IMR-90 (cell line): ENCODE data around the gene PRKAR1B. TPM values are rescaled to one million over a fixed set of nuclear protein-coding genes. Genes with fewer than 3 reads are reported as not detected.

ENCODE experiments used
- ATAC-seq: fragments of 200-7000 bp; cut with Tn5 transposase; 2 replicates; pipeline ENCODE4 v1.9.1; 2020; ENCODE audit warnings: low read depth, mild to moderate bottlenecking, moderate library complexity
- BruUV-seq: library from RNA; stranded (reverse); fragments of 400-500 nt; replicated peaks from 2 replicates; lab custom pipeline; 2021; lab: Mats Ljungman, UMichigan
- CTCF ChIA-PET: fragments of 300-600 bp; formaldehyde crosslinking; extraction: SDS; loops from one replicate; lab custom pipeline; 2021; ENCODE audit warnings: antibody characterized with exemption; lab: Yijun Ruan, JAX
- POLR2A ChIA-PET: fragments of 300-600 bp; sonication (Branson Sonifier 250); formaldehyde crosslinking; loops from one replicate; lab custom pipeline; 2022; ENCODE audit warnings: antibody characterized with exemption; ENCODE audit not compliant: unreplicated experiment; lab: Charles Lee
- DNase-seq: peaks from one replicate; pipeline ENCODE4 v3.0.0; 2013
- H2AFZ ChIP-seq: replicated peaks from 2 replicates; pipeline ENCODE3; 2013; ENCODE audit warnings: low read length, mild to moderate bottlenecking; ENCODE audit not compliant: poor library complexity
- H2AK5ac ChIP-seq: 2 replicates; pipeline ENCODE4 v1.6.1; 2013; ENCODE audit warnings: low read depth, low read length, inconsistent platforms
- H2AK9ac ChIP-seq: replicated peaks from 2 replicates; pipeline ENCODE3; 2013; ENCODE audit warnings: mild to moderate bottlenecking, low read depth, low read length, moderate library complexity; ENCODE audit not compliant: poor library complexity
- H2BK120ac ChIP-seq: 2 replicates; pipeline ENCODE4 v1.6.1; 2013; ENCODE audit warnings: low read depth, low read length, inconsistent platforms
- H2BK15ac ChIP-seq: 3 replicates; pipeline ENCODE4 v1.6.1; 2013; ENCODE audit warnings: low read depth, low read length, inconsistent platforms
- H2BK20ac ChIP-seq: 2 replicates; pipeline ENCODE4 v1.6.1; 2013; ENCODE audit warnings: low read depth, mild to moderate bottlenecking, inconsistent platforms, low read length, moderate library complexity
- H2BK5ac ChIP-seq: 2 replicates; pipeline ENCODE4 v1.6.1; 2013; ENCODE audit warnings: mild to moderate bottlenecking, low read depth, low read length, inconsistent platforms; ENCODE audit not compliant: poor library complexity, severe bottlenecking
- H3K14ac ChIP-seq: replicated peaks from 2 replicates; pipeline ENCODE4 v1.6.1; 2013; ENCODE audit warnings: low read depth, low read length, inconsistent platforms
- H3K18ac ChIP-seq: 2 replicates; pipeline ENCODE4 v1.6.1; 2013; ENCODE audit warnings: low read depth, low read length, control low read depth
- H3K23ac ChIP-seq: 2 replicates; pipeline ENCODE4 v1.6.1; 2013; ENCODE audit warnings: low read depth, low read length, inconsistent platforms
- H3K27ac ChIP-seq: 2 replicates; pipeline ENCODE4 v1.5.1; 2013; ENCODE audit warnings: mild to moderate bottlenecking, control low read depth, low read length; ENCODE audit not compliant: insufficient read depth
- H3K27me3 ChIP-seq: 2 replicates; pipeline ENCODE4 v1.6.1; 2013; ENCODE audit warnings: low read length; ENCODE audit not compliant: control insufficient read depth, insufficient read depth
- H3K36me3 ChIP-seq: 2 replicates; pipeline ENCODE4 v1.6.1; 2013; ENCODE audit warnings: low read length, mixed read lengths; ENCODE audit not compliant: control insufficient read depth, insufficient read depth
- H3K4ac ChIP-seq: 2 replicates; pipeline ENCODE4 v1.6.1; 2013; ENCODE audit warnings: low read depth, low read length, inconsistent platforms
- H3K4me1 ChIP-seq: 2 replicates; pipeline ENCODE4 v1.6.1; 2013; ENCODE audit warnings: low read length, mixed read lengths; ENCODE audit not compliant: control insufficient read depth, insufficient read depth
- H3K4me2 ChIP-seq: 2 replicates; pipeline ENCODE4 v1.6.1; 2013; ENCODE audit warnings: low read depth, mild to moderate bottlenecking, control low read depth, low read length, moderate library complexity
- H3K4me3 ChIP-seq: 2 replicates; pipeline ENCODE4 v1.5.1; 2013; ENCODE audit warnings: low read depth, mild to moderate bottlenecking, control low read depth, low read length, moderate library complexity; ENCODE audit not compliant: insufficient read depth
- H3K56ac ChIP-seq: 2 replicates; pipeline ENCODE4 v1.6.1; 2013; ENCODE audit warnings: low read length, inconsistent platforms; ENCODE audit not compliant: insufficient read depth; ENCODE audit errors: extremely low read depth
- H3K79me1 ChIP-seq, 2 experiments: 2 replicates each; pipeline ENCODE4 v1.6.1; 2013; ENCODE audit warnings: low read length in 2 of 2, inconsistent platforms in 1 of 2, low read depth in 1 of 2
- H3K9ac ChIP-seq: 2 replicates; pipeline ENCODE4 v1.6.1; 2013; ENCODE audit warnings: low read depth, low read length, control low read depth
- H3K9me1 ChIP-seq: 2 replicates; pipeline ENCODE4 v1.6.1; 2013; ENCODE audit warnings: low read length, inconsistent platforms; ENCODE audit not compliant: insufficient read depth
- H3K9me3 ChIP-seq: 2 replicates; pipeline ENCODE4 v1.6.1; 2013; ENCODE audit warnings: low read length; ENCODE audit not compliant: control insufficient read depth, insufficient read depth
- H4K20me1 ChIP-seq: 2 replicates; pipeline ENCODE4 v1.6.1; 2013; ENCODE audit warnings: low read length, inconsistent platforms; ENCODE audit not compliant: insufficient read depth
- H4K5ac ChIP-seq: 2 replicates; pipeline ENCODE4 v1.6.1; 2013; ENCODE audit warnings: mild to moderate bottlenecking, low read depth, low read length, control low read depth
- H4K8ac ChIP-seq, 2 experiments: 2 replicates each; pipeline ENCODE4 v1.6.1; 2013; ENCODE audit warnings: low read depth in 2 of 2, low read length in 2 of 2, control low read depth in 1 of 2, inconsistent platforms in 1 of 2
- H4K91ac ChIP-seq: 2 replicates; pipeline ENCODE4 v1.6.1; 2013; ENCODE audit warnings: low read depth, low read length, inconsistent platforms; ENCODE audit not compliant: insufficient read depth
- CHD1 ChIP-seq: IDR thresholded peaks from 2 replicates; pipeline ENCODE4 v1.6.1; 2012; ENCODE audit warnings: low read depth, low read length, improper control_type of control experiment
- CTCF ChIP-seq: conservative IDR thresholded peaks from 2 replicates; pipeline ENCODE4 v1.5.1; 2012; ENCODE audit warnings: mild to moderate bottlenecking, low read depth, low read length, improper control_type of control experiment
- WGBS, 2 experiments: methylation state at CpG; one replicate each; pipeline versions ENCODE4 v1.1.5 to v1.1.7; 2013; ENCODE audit warnings: missing lambda C conversion rate in 2 of 2; ENCODE audit not compliant: insufficient read length in 1 of 2; ENCODE audit errors: extremely low coverage in 2 of 2; 5-methylcytosine and 5-hydroxymethylcytosine counted together
- dilution Hi-C: fragments of 300-500 bp; cut with HindIII; formaldehyde crosslinking; loops from one replicate; pipeline ENCODE4 v1.14.3; 2018; ENCODE audit warnings: low sequenced_read_pairs; ENCODE audit not compliant: unreplicated experiment
- in situ Hi-C: fragments of 300-500 bp; cut with MboI; formaldehyde crosslinking; loops from 3 replicates; pipeline ENCODE4 v1.14.3; 2019; ENCODE audit warnings: low sequenced_read_pairs, inconsistent platforms, mixed read lengths
- intact Hi-C: fragments of 100-400 bp; cut with micrococcal nuclease; formaldehyde crosslinking; loops from 2 replicates; pipeline ENCODE4 v1.10.0; 2022
- polyA plus RNA-seq, 3 experiments: library from polyadenylated mRNA; depleted of rRNA; stranded (reverse); fragments of >200 nt; gene quantifications; 2 replicates each; pipeline ENCODE4 v1.2.3, GENCODE V29; 2012; ENCODE audit warnings: low replicate concordance in 1 of 3
- total RNA-seq: library from RNA; depleted of rRNA; stranded (reverse); fragments of >200 nt; gene quantifications from 2 replicates; pipeline ENCODE4 v1.2.3, GENCODE V29; 2012
- TF ChIP-seq, protein P1 (sequence below): fragments of 150-350 bp; IDR thresholded peaks from 2 replicates; pipeline ENCODE4 v1.6.1; 2017; ENCODE audit warnings: mild to moderate bottlenecking, antibody characterized with exemption, low read length, low read depth

Gene PRKAR1B
- total and polyA plus RNA-seq, 2 of the 4 experiments (the other 2 are of a cell fraction), result 15.2 to 20.2 TPM

DNA sequence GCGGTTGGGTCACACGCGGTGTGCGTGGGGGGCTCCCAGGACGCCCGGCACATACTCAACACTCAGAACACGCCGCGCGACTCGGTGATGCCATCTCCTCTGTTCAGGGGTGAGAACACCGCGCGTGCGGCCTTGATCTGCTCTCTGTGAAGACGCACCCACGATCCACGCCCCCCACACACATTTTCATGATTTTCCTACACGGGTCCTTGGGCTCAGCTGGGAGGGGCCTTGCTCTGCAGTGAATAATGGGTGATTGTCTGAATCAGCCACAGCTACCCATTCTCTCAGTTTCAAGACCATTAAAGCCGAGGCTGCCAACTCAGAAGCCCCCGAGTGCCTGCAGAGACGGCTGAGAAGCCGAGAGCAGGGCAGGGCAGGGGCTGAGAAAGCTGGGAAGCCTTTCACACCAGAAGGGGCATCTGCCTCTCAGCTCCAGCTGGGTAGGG is 153.1 kb downstream of the PRKAR1B start:
- Histone ChIP-seq H3K27ac (no peak overlapping the region), H3K36me3 (no peaks in the 10 kb centered on the region), H2BK20ac (no peak overlapping the region), H3K79me1 (no peaks in the 10 kb centered on the region), H3K4me1 (no peaks in the 10 kb centered on the region), H3K9me3 (no peaks in the 10 kb centered on the region), H3K56ac (no peak overlapping the region), H3K4ac (no peak overlapping the region), H3K14ac (no peak overlapping the region), H3K9me1 (no peaks in the 10 kb centered on the region), H4K91ac (no peak overlapping the region), H4K8ac (no peak overlapping the region), H4K5ac (no peak overlapping the region), H3K4me2 (no peak overlapping the region), H3K4me3 (no peak overlapping the region), H3K18ac (no peak overlapping the region), H2AFZ (no peak overlapping the region), H2BK120ac (no peak overlapping the region), H2BK5ac (no peak overlapping the region), H3K27me3 (no peaks in the 10 kb centered on the region; the same call in 1 of the 2 replicates), H4K20me1 (no peaks in the 10 kb centered on the region), H2BK15ac (no peak overlapping the region), H2AK5ac (no peak overlapping the region), H2AK9ac (no peak overlapping the region), H3K9ac (no peak overlapping the region), H3K23ac (no peak overlapping the region)
- BruUV-seq, result no TSS peak
- TF ChIP-seq CTCF, result no peak
- TF ChIP-seq, protein P1, sequence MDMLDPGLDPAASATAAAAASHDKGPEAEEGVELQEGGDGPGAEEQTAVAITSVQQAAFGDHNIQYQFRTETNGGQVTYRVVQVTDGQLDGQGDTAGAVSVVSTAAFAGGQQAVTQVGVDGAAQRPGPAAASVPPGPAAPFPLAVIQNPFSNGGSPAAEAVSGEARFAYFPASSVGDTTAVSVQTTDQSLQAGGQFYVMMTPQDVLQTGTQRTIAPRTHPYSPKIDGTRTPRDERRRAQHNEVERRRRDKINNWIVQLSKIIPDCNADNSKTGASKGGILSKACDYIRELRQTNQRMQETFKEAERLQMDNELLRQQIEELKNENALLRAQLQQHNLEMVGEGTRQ, result no peak
- no peak for TF ChIP-seq CHD1
- dilution Hi-C loops, result no loop called here
- ChIA-PET CTCF (no interaction called here), POLR2A (no interaction called here)
- ATAC-seq (no peak), DNase-seq (no peak)
- in situ Hi-C loops, result no loop called here
- intact Hi-C loops, result no loop called here
- WGBS, 2 experiments, result 98% methylated on average over 9 of the region's 23 CpGs; no CpG with 5 or more reads in 1 of the 2 experiments
